ENCODE data around the gene CDK16. TPM values are rescaled to one million over a fixed set of nuclear protein-coding genes. Genes with fewer than 3 reads are reported as not detected.

The CDK16 gene
- 10 to 100 TPM; 23.2 to 80.5 (median 74.3) TPM for total RNA-seq

GRCh38 chrX:47218280-47218919, at the start of gene CDK16:
TSS of gene CDK16 (plus strand) at chrX:47218681. CDS start at chrX:47223558, 4,877 bp downstream.
- peak within 1 kb of the TSS; percentile 95 for H3K27ac ChIP-seq

DNA sequence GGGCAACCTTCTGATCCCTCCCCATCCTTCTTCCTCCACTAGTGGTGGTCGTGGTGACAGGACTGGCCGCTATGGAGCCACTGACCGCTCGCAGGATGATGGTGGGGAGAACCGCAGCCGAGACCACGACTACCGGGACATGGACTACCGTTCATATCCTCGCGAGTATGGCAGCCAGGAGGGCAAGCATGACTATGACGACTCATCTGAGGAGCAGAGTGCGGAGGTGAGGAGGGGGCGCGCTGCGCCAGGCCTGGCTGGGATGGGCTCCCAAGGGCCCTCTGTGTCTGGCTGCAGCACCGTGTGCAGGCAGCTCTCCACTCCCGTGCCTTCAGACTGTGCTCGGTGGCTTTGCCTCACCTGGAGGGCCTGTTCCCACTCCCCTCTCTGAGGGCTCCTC, 49.2 kb upstream of the CDK16 start:
- intact Hi-C loops (cut with DNase I; ENCODE audit: low total_unique reads) = no loop called here
- Histone ChIP-seq H3K9me3 (no peaks in the 10 kb centered on the region), H3K27ac (no peak overlapping the region), H3K4me1 (no peaks in the 10 kb centered on the region), H3K27me3 (no peaks in the 10 kb centered on the region), H3K36me3 (no peaks in the 10 kb centered on the region), H3K4me3 (no peak overlapping the region)
- peak in 1 of 2 donors; percentile 9 for DNase-seq
- no peak for TF ChIP-seq POLR2A (IDR thresholded peaks at IDR 0.05)
- TF ChIP-seq, protein P1, sequence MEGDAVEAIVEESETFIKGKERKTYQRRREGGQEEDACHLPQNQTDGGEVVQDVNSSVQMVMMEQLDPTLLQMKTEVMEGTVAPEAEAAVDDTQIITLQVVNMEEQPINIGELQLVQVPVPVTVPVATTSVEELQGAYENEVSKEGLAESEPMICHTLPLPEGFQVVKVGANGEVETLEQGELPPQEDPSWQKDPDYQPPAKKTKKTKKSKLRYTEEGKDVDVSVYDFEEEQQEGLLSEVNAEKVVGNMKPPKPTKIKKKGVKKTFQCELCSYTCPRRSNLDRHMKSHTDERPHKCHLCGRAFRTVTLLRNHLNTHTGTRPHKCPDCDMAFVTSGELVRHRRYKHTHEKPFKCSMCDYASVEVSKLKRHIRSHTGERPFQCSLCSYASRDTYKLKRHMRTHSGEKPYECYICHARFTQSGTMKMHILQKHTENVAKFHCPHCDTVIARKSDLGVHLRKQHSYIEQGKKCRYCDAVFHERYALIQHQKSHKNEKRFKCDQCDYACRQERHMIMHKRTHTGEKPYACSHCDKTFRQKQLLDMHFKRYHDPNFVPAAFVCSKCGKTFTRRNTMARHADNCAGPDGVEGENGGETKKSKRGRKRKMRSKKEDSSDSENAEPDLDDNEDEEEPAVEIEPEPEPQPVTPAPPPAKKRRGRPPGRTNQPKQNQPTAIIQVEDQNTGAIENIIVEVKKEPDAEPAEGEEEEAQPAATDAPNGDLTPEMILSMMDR (IDR thresholded peaks at IDR 0.05) = no peak

More at GRCh38 chrX:47218280-47218919, at the start of gene CDK16:
- Histone ChIP-seq H3K27me3 (no peaks in the 10 kb centered on the region), H3K4me3 (peak within 1 kb of the TSS; percentile 47 to 87), H3K4me1 (peaks cover 0 to 11% of the 10 kb centered on the region in 2 donors), H3K9me3 (no peaks in the 10 kb centered on the region), H3K36me3 (no peaks in the 10 kb centered on the region)
- intact Hi-C loops (cut with DNase I; ENCODE audit: low total_unique reads) = no loop called here
- peak; percentile 82 to 85 for DNase-seq
- TF ChIP-seq, protein P1 (IDR thresholded peaks at IDR 0.05) = no peak
- TF ChIP-seq POLR2A (IDR thresholded peaks at IDR 0.05) = peak; percentile 79 to 94

DNA sequence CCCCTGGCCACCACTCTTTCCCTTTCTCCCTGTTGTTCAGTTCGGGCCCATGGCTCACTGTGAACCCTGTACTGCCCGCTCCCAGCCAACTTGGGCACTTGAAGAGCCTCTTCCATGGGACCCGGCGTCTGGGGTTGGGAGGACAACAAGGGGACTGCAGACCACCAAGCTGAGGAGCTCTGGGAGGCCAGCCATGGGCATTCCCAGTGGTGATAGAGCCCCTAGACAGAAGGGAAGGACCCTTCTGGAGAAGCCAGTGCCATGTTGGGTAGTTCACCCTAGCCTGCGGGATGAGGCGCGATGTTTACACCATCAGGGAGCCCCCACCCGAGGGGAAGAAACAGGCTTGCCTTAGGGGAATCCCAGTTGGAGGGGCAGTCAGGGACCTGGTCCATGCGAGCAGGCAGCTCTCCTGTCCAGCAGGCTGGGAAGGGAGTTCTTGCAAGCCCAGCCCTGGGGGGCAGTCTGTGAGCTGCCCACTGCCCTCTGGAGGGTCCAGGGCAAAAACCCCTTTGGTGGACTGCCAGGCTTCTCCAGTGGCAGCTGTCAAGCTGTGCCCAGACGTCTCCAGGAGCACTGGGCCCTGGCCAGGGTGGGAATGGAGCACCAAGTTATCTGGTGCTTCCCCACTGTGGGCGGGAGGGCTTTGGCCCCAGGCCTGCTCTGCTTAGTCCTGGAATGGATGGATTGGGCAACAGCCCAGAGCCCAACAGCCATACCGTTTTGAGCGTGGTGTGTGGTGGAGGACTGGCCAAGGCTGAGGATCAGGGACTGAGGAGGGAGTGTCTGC, 48.6 kb upstream of the CDK16 start:
- no peaks in the 10 kb centered on the region for H3K4me1 ChIP-seq
- TF ChIP-seq, protein P1 (IDR thresholded peaks at IDR 0.05) = no peak
- TF ChIP-seq POLR2A (IDR thresholded peaks at IDR 0.05) = no peak
- H3K27ac ChIP-seq = no peak overlapping the region
- H3K27me3 ChIP-seq = no peaks in the 10 kb centered on the region
- H3K4me3 ChIP-seq = no peak overlapping the region
- DNase-seq = peak; percentile 11 to 18
- intact Hi-C loops (cut with DNase I; ENCODE audit: low total_unique reads) = no loop called here
- no peaks in the 10 kb centered on the region for H3K36me3 ChIP-seq
- no peaks in the 10 kb centered on the region for H3K9me3 ChIP-seq

DNA sequence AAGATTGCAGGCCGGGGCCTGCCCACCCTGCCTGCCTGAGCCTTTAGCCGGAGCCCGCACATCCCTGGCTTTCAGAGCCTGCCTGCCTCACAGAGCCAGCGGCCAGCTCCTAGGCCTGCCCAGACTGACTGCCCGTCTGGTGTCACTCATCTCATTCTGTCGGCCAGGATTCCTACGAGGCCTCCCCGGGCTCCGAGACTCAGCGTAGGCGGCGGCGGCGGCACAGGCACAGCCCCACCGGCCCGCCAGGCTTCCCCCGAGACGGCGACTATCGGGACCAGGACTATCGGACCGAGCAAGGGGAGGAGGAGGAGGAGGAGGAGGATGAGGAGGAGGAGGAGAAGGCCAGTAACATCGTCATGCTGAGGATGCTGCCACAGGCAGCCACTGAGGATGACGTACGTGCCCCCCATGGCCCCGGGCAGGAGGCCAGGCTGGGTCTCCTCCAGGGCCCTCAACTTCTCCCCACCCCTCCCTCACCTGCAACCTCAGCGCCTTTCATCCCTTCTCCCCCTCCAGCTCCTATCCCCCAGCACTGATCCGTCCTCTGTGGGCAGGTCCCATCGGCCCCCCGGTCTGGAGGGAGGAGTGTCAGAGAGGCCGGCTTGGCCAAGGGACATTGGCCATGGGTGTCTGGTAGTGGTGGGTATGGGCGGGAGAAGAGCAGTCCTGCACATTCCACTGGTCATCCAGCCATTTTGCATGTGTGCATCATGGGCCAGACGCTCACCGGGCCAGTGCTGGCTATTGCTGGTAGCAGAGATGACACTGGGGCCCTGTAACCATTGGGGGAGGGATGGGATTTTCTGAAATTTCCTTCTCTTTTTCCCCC, 47.4 kb upstream of the CDK16 start:
- peak in 1 of 2 donors; percentile 10 for DNase-seq

More for the DNA sequence above, 47.4 kb upstream of the CDK16 start:
- H3K9me3 ChIP-seq = no peaks in the 10 kb centered on the region
- H3K4me3 ChIP-seq = no peak overlapping the region
- TF ChIP-seq, protein P1 (IDR thresholded peaks at IDR 0.05) = no peak
- no peak for TF ChIP-seq POLR2A (IDR thresholded peaks at IDR 0.05)
- H3K27ac ChIP-seq = no peak overlapping the region
- no peaks in the 10 kb centered on the region for H3K4me1 ChIP-seq
- intact Hi-C loops (cut with DNase I; ENCODE audit: low total_unique reads) = no loop called here
- H3K36me3 ChIP-seq = no peaks in the 10 kb centered on the region
- no peaks in the 10 kb centered on the region for H3K27me3 ChIP-seq
